ENCODE measurements around the gene MESP1. TPM values are rescaled to one million over a fixed set of nuclear protein-coding genes. Genes with fewer than 3 reads are reported as not detected.

The MESP1 gene
- total and polyA plus RNA-seq, 3 donors from 2014 or later, result 2.5 to 6.0 (median 5.7) TPM

DNA sequence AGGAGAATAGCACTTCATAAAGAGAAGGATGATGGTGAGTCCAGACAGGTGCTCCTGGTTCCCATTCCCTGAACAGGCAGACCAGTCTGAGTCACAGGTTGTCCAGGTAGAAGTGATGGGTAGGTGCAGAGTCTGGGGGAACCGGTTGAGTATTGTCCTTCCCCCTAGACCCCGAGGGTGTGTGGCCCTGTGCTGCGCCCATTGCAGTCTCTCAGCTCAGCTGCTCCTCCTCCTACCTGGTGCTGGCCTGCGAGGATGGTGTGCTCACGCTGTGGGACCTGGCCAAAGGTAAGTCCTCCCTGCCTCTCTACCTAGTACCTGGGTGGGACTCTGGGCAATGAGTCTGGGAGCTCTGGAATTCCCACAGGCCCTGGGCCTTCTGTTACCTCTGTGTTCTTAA lies 19.8 kb downstream of the MESP1 start:
- Histone ChIP-seq H3K27ac (no peak overlapping the region), H3K9me3 (no peaks in the 10 kb centered on the region), H3K4me3 (no peak overlapping the region), H3K27me3 (no peaks in the 10 kb centered on the region), H3K4me1 (no peaks in the 10 kb centered on the region), H3K36me3 (ENCODE audit: low read depth, missing control alignments) (no peaks in the 10 kb centered on the region)
- no peak for TF ChIP-seq CTCF (IDR thresholded peaks at IDR 0.05)
- TF ChIP-seq POLR2A (IDR thresholded peaks at IDR 0.05), result no peak
- intact Hi-C loops (cut with DNase I; ENCODE audit: low total_unique reads), result loop anchor here (10.0 kb wide), 2 partner anchors 86 to 344 kb away; no protein-coding TSS in a partner anchor
- WGBS, 2 donors, result 90 to 93% methylated on average over 5 of the region's 5 CpGs
- no peak for DNase-seq

- intact Hi-C loops (cut with DNase I; ENCODE audit: low total_unique reads), result no loop called here
Measured at GRCh38 chr15:89728254-89728653, 22.8 kb downstream of the MESP1 start.

DNA sequence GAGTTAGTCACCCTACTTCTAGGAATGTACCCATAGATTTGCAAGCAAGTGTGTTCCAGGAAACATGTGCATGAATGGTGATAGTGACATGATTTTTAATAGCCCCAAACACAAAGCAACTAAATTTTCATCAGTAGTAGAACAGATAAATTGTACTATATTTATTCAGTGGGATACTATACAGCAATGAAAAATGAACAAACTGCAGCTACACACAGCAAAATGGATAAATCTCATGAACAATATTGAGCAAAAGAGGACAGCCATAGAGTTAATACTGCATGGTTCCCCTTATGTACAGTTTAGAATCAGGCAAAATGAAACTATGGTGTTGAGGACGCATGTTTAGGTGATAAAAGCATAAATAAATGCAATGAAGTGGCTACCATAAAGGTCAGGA lies 26.0 kb downstream of the MESP1 start:
- Histone ChIP-seq H3K36me3 (ENCODE audit: low read depth, missing control alignments) (no peaks in the 10 kb centered on the region), H3K27me3 (no peaks in the 10 kb centered on the region), H3K27ac (no peak overlapping the region), H3K4me1 (no peaks in the 10 kb centered on the region), H3K4me3 (no peak overlapping the region), H3K9me3 (no peaks in the 10 kb centered on the region)
- 89 to 100% methylated on average over 1 of the region's 1 CpG for WGBS, 2 donors
- DNase-seq, result no peak
- TF ChIP-seq CTCF (IDR thresholded peaks at IDR 0.05), result no peak
- no peak for TF ChIP-seq POLR2A (IDR thresholded peaks at IDR 0.05)
- intact Hi-C loops (cut with DNase I; ENCODE audit: low total_unique reads), result no loop called here

More at GRCh38 chr15:89728254-89728653, 22.8 kb downstream of the MESP1 start:
- Histone ChIP-seq H3K27me3 (no peaks in the 10 kb centered on the region), H3K4me1 (no peaks in the 10 kb centered on the region), H3K9me3 (no peaks in the 10 kb centered on the region), H3K27ac (no peak overlapping the region), H3K36me3 (ENCODE audit: low read depth, missing control alignments) (no peaks in the 10 kb centered on the region), H3K4me3 (no peak overlapping the region)
- 29 to 32% methylated on average over 2 of the region's 2 CpGs for WGBS, 2 donors
- TF ChIP-seq POLR2A (IDR thresholded peaks at IDR 0.05), result no peak
- TF ChIP-seq CTCF (IDR thresholded peaks at IDR 0.05), result no peak
- no peak for DNase-seq

- H3K36me3 ChIP-seq (ENCODE audit: low read depth, missing control alignments), result no peaks in the 10 kb centered on the region
- DNase-seq, result no peak
- H3K27me3 ChIP-seq, result no peaks in the 10 kb centered on the region
- TF ChIP-seq POLR2A (IDR thresholded peaks at IDR 0.05) (no peak), CTCF (IDR thresholded peaks at IDR 0.05) (no peak)
- no peaks in the 10 kb centered on the region for H3K9me3 ChIP-seq
- 100% methylated on average over 1 of the region's 1 CpG for whole genome bisulfite sequencing, 2 donors
- H3K27ac ChIP-seq, result no peak overlapping the region
- no peak overlapping the region for H3K4me3 ChIP-seq
- no peaks in the 10 kb centered on the region for H3K4me1 ChIP-seq
- intact Hi-C loops (cut with DNase I; ENCODE audit: low total_unique reads), result no loop called here
Measured at GRCh38 chr15:89724621-89725020, 26.4 kb downstream of the MESP1 start.

DNA sequence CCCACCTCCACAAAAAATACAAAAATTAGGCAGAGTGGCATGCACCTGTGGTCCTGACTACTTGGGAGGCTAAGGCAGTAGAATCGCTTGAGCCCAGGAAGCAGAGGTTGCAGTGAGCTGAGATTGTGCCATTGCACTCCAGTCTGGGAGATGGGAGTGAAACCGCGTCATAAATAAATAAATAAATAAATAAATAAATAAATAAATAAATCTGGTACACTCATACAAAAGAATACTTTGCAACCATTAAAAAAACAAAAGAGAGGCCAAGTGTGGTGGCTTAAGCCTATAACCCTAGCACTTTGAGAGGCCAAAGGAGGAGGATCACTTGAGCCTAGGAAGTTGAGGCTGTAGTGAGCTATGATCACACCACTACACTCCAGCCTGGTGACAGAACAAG lies 28.0 kb downstream of the MESP1 start:
- 69 to 94% methylated on average over 3 of the region's 3 CpGs for WGBS, 2 donors

More for the DNA sequence above, 28.0 kb downstream of the MESP1 start:
- Histone ChIP-seq H3K4me1 (no peaks in the 10 kb centered on the region), H3K27ac (no peak overlapping the region), H3K4me3 (no peak overlapping the region), H3K36me3 (ENCODE audit: low read depth, missing control alignments) (no peaks in the 10 kb centered on the region), H3K9me3 (no peaks in the 10 kb centered on the region), H3K27me3 (no peaks in the 10 kb centered on the region)
- DNase-seq, result no peak
- intact Hi-C loops (cut with DNase I; ENCODE audit: low total_unique reads), result no loop called here
- no peak for TF ChIP-seq CTCF (IDR thresholded peaks at IDR 0.05)

Measured in testis (tissue), 3 donors.